GM12874 (cell line): ENCODE results near the gene FMNL1.

Source experiments
- TF ChIP-seq, protein P1 (sequence below): IDR thresholded peaks from 2 replicates; pipeline ENCODE4 v1.5.1; 2011; ENCODE audit warnings: low read depth, mild to moderate bottlenecking, control low read depth, low read length, moderate library complexity; ENCODE audit not compliant: insufficient read depth

FMNL1 gene

GRCh38 chr17:45265821-45266220 lies 44.1 kb downstream of the FMNL1 start:
- TF ChIP-seq, protein P1, sequence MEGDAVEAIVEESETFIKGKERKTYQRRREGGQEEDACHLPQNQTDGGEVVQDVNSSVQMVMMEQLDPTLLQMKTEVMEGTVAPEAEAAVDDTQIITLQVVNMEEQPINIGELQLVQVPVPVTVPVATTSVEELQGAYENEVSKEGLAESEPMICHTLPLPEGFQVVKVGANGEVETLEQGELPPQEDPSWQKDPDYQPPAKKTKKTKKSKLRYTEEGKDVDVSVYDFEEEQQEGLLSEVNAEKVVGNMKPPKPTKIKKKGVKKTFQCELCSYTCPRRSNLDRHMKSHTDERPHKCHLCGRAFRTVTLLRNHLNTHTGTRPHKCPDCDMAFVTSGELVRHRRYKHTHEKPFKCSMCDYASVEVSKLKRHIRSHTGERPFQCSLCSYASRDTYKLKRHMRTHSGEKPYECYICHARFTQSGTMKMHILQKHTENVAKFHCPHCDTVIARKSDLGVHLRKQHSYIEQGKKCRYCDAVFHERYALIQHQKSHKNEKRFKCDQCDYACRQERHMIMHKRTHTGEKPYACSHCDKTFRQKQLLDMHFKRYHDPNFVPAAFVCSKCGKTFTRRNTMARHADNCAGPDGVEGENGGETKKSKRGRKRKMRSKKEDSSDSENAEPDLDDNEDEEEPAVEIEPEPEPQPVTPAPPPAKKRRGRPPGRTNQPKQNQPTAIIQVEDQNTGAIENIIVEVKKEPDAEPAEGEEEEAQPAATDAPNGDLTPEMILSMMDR = no peak

DNA sequence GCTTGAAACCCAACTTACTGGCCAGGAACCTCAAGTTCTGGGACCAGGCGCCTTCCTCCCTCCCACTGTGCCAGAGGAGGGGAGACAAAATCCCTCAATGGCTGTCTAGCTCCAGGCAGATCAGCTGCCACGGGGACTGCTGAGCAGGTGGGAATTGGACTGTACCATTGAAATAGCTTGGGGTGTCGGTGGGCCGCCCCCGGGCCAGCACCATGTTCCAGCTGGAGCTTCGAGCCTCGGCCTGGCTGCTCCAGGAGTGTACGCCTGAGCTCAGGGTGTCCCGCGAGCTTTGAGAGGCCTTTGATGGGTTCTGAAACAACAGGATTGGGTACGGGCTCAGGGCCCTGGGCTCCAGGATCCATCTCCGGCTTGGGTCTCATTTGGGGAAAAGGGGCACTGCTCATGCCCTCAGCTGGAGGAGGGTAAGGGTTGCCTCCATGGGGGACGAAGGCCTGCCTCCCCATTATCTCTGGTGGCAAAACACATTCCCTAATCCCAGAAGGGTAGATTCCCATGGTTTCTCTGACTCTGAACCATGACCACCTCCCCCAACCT lies 44.8 kb downstream of the FMNL1 start:
- TF ChIP-seq, protein P1 = no peak

DNA sequence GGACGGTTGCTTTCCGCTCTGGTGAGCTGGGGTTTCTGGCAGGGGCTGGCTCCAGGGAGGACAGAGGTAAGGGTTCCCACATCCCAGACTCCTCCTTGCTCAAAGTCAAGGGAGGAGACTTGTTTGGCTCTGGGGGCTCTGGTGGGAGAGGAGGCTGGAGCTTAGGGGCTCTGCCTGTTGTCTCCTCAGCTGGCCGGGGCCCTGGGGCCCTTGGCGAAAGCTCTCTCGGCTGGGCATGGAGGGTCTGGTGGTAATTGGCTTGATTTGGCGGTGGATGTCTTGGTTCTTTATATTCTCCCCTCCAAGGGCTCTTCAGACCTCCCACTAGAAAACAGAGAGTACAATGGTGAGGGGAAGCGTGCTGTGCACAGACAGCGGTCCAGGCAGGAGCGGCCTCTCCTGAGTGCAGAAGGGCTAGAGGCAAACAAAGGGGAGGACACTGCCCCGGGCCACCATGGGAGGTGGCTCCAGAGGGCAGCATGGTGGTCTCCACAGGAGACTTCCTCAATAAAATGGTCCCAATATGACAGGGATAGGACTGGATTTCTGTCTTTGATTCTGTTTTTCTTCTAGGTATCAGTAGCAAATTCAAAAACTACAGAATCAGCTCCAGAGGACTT lies 45.9 kb downstream of the FMNL1 start:
- TF ChIP-seq, protein P1 = no peak

DNA sequence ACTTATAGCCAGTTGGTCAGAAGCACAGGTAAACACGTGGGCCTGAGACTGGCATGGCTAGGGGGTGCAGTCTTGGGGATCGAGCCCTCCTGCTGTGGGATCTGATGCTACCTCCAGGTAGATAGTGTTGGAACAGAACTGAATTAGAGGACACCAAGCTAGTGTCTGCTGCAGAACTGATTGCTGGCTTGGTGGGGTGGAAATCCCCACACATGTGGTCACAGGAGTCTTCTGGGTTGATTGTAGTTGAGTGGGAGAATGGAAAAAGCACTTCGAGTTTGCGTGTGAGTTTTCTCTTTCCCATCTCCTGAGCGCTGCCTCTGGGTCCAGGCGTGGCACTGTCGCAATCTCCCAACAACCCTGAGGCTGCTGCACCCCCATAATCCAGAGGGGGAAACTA lies 48.2 kb downstream of the FMNL1 start:
- TF ChIP-seq, protein P1 = no peak

GRCh38 chr17:45270828-45271418 lies 49.2 kb downstream of the FMNL1 start:
- TF ChIP-seq, protein P1 = peak; percentile 83

GRCh38 chr17:45271603-45272002 lies 49.9 kb downstream of the FMNL1 start:
- TF ChIP-seq, protein P1 = no peak

GRCh38 chr17:45273551-45273957 lies 51.9 kb downstream of the FMNL1 start:
- TF ChIP-seq, protein P1 = no peak
